HG02981 (cell line): ENCODE data around the gene CERS1.

Source experiments
- ATAC-seq: cut with Tn5 transposase; IDR thresholded peaks from one replicate; pipeline ENCODE4 v1.9.1; 2021; ENCODE audit warnings: mild to moderate bottlenecking, moderate library complexity; ENCODE audit not compliant: unreplicated experiment

The CERS1 gene

GRCh38 chr19:18841400-18841799 is 54.6 kb downstream of the CERS1 start:
- ATAC-seq, result no peak

- ATAC-seq, result no peak
Measured at GRCh38 chr19:18840288-18841267, 55.4 kb downstream of the CERS1 start.

GRCh38 chr19:18839465-18840287 is 56.3 kb downstream of the CERS1 start:
- no peak for ATAC-seq

- ATAC-seq, result no peak
Measured at GRCh38 chr19:18834644-18834984, 61.3 kb downstream of the CERS1 start.

GRCh38 chr19:18833849-18834643 is 61.9 kb downstream of the CERS1 start:
- no peak for ATAC-seq

GRCh38 chr19:18833141-18833476 is 62.8 kb downstream of the CERS1 start:
- ATAC-seq, result no peak

- peak; percentile 18 for ATAC-seq
Measured at GRCh38 chr19:18832306-18833140, 63.4 kb downstream of the CERS1 start.

GRCh38 chr19:18831524-18832305 is 64.2 kb downstream of the CERS1 start, which contains the start of gene UPF1:
TSS of gene UPF1 (plus strand) at chr19:18831959. CDS start at chr19:18832210, 251 bp downstream.
- ATAC-seq, result peak; percentile 59

GRCh38 chr19:18830488-18830887 is 65.5 kb downstream of the CERS1 start:
- no peak for ATAC-seq

- no peak for ATAC-seq
Measured at GRCh38 chr19:18828786-18829185, 67.2 kb downstream of the CERS1 start.
